Esophagus (tissue), 2 donors: Measurements from ENCODE around the gene MEGF11. TPM values are rescaled to one million over a fixed set of nuclear protein-coding genes. Genes with fewer than 3 reads are reported as not detected.

Experiments used
- H3K27ac ChIP-seq, 2 donors: one replicate each; pipeline ENCODE4 v1.5.1; 2013; ENCODE audit warnings: low read depth in 2 of 2, mild to moderate bottlenecking in 2 of 2, inconsistent platforms in 1 of 2, low read length in 1 of 2, moderate library complexity in 1 of 2
- H3K27me3 ChIP-seq, 2 donors: one replicate each; pipeline ENCODE4 v1.6.1; 2013; ENCODE audit warnings: low read length in 2 of 2, control low read depth in 1 of 2, mild to moderate bottlenecking in 1 of 2; ENCODE audit not compliant: insufficient read depth in 2 of 2, control insufficient read depth in 1 of 2
- H3K36me3 ChIP-seq, 2 donors: one replicate each; pipeline ENCODE4 v1.6.1; 2013; ENCODE audit warnings: low read length in 1 of 2; ENCODE audit not compliant: control insufficient read depth in 2 of 2, insufficient read depth in 2 of 2
- H3K4me1 ChIP-seq, 2 donors: one replicate each; pipeline ENCODE4 v1.6.1; 2013; ENCODE audit warnings: low read length in 1 of 2; ENCODE audit not compliant: control insufficient read depth in 2 of 2, insufficient read depth in 2 of 2
- H3K4me3 ChIP-seq, 2 donors: one replicate each; pipeline ENCODE4 v1.5.1; 2013; ENCODE audit warnings: low read length in 2 of 2, mild to moderate bottlenecking in 2 of 2, low read depth in 1 of 2, moderate library complexity in 1 of 2
- H3K9me3 ChIP-seq, 2 donors: one replicate each; pipeline ENCODE4 v1.6.1; 2013; ENCODE audit warnings: mild to moderate bottlenecking in 2 of 2, low read depth in 1 of 2, low read length in 1 of 2, moderate library complexity in 1 of 2; ENCODE audit not compliant: control insufficient read depth in 2 of 2, insufficient read depth in 1 of 2
- WGBS, 2 donors: extraction: QIAGEN DNeasy Blood & Tissue Kit; methylation state at CpG; one replicate each; pipeline ENCODE4 v1.1.7; 2013; 5-methylcytosine and 5-hydroxymethylcytosine counted together
- polyA plus RNA-seq, 2 donors: library from polyadenylated mRNA; stranded (reverse); fragments of 200-250 nt; gene quantifications; one replicate each; pipeline ENCODE4 v1.2.3, GENCODE V29; 2013
- donor health status: healthy with polysubstance abuse.
- donor health status: Bipolar disorder and iron deficiency.

Gene MEGF11
- polyA plus RNA-seq, 2 donors = not detected

- H3K4me3 ChIP-seq = no peak overlapping the region
- no peak overlapping the region for H3K27ac ChIP-seq
- peaks cover 0 to 2% of the 10 kb centered on the region in 2 donors for H3K9me3 ChIP-seq
- no peaks in the 10 kb centered on the region for H3K4me1 ChIP-seq
- H3K36me3 ChIP-seq = no peaks in the 10 kb centered on the region
- WGBS, 2 donors = 84 to 92% methylated on average over 6 of the region's 6 CpGs
- no peaks in the 10 kb centered on the region for H3K27me3 ChIP-seq
Observed at GRCh38 chr15:66041276-66041675, 212.3 kb downstream of the MEGF11 start.

- WGBS, 2 donors = 79 to 81% methylated on average over 10 of the region's 10 CpGs
- no peaks in the 10 kb centered on the region for H3K36me3 ChIP-seq
- no peak overlapping the region for H3K27ac ChIP-seq
- no peak overlapping the region for H3K4me3 ChIP-seq
- H3K9me3 ChIP-seq = no peaks in the 10 kb centered on the region
- no peaks in the 10 kb centered on the region for H3K27me3 ChIP-seq
- no peaks in the 10 kb centered on the region for H3K4me1 ChIP-seq
Observed at GRCh38 chr15:66040211-66040892, 213.2 kb downstream of the MEGF11 start.

GRCh38 chr15:66039117-66039871 is 214.3 kb downstream of the MEGF11 start:
- no peaks in the 10 kb centered on the region for H3K4me1 ChIP-seq
- H3K27me3 ChIP-seq = no peaks in the 10 kb centered on the region
- no peaks in the 10 kb centered on the region for H3K36me3 ChIP-seq
- H3K27ac ChIP-seq = no peak overlapping the region
- WGBS, 2 donors = 49 to 55% methylated on average over 22 to 23 of the region's 29 CpGs
- H3K9me3 ChIP-seq = no peaks in the 10 kb centered on the region
- H3K4me3 ChIP-seq = no peak overlapping the region

- no peaks in the 10 kb centered on the region for H3K36me3 ChIP-seq
- no peaks in the 10 kb centered on the region for H3K4me1 ChIP-seq
- 65% methylated on average over 8 of the region's 8 CpGs for WGBS, 2 donors
- H3K27ac ChIP-seq = no peak overlapping the region
- no peaks in the 10 kb centered on the region for H3K9me3 ChIP-seq
- H3K4me3 ChIP-seq = no peak overlapping the region
- no peaks in the 10 kb centered on the region for H3K27me3 ChIP-seq
Observed at GRCh38 chr15:66038387-66039116, 215.0 kb downstream of the MEGF11 start.

- H3K4me1 ChIP-seq = no peaks in the 10 kb centered on the region
- peaks cover 0 to 3% of the 10 kb centered on the region in 2 donors for H3K9me3 ChIP-seq
- H3K27me3 ChIP-seq = no peaks in the 10 kb centered on the region
- no peak overlapping the region for H3K27ac ChIP-seq
- WGBS, 2 donors = 70 to 72% methylated on average over 5 of the region's 5 CpGs
- H3K4me3 ChIP-seq = no peak overlapping the region
- H3K36me3 ChIP-seq = no peaks in the 10 kb centered on the region
Observed at GRCh38 chr15:66036859-66037258, 216.7 kb downstream of the MEGF11 start.

- Histone ChIP-seq H3K36me3 (no peaks in the 10 kb centered on the region), H3K4me1 (no peaks in the 10 kb centered on the region), H3K9me3 (peaks cover 0 to 3% of the 10 kb centered on the region in 2 donors), H3K27me3 (no peaks in the 10 kb centered on the region), H3K4me3 (no peak overlapping the region), H3K27ac (no peak overlapping the region)
- WGBS, 2 donors = 65 to 73% methylated on average over 5 of the region's 5 CpGs
Observed at GRCh38 chr15:66035901-66036300, 217.6 kb downstream of the MEGF11 start.

- no peaks in the 10 kb centered on the region for H3K27me3 ChIP-seq
Observed at GRCh38 chr15:66033143-66033542, 220.4 kb downstream of the MEGF11 start.

GRCh38 chr15:66032006-66032405 is 221.5 kb downstream of the MEGF11 start:
- Histone ChIP-seq H3K4me1 (no peaks in the 10 kb centered on the region), H3K9me3 (peaks cover 0 to 3% of the 10 kb centered on the region in 2 donors), H3K36me3 (no peaks in the 10 kb centered on the region), H3K4me3 (no peak overlapping the region), H3K27ac (no peak overlapping the region), H3K27me3 (no peaks in the 10 kb centered on the region)
- WGBS, 2 donors = 75 to 84% methylated on average over 1 of the region's 1 CpG

More at GRCh38 chr15:66033143-66033542, 220.4 kb downstream of the MEGF11 start:
- no peak overlapping the region for H3K4me3 ChIP-seq
- H3K4me1 ChIP-seq = no peaks in the 10 kb centered on the region
- no peak overlapping the region for H3K27ac ChIP-seq
- H3K36me3 ChIP-seq = no peaks in the 10 kb centered on the region
- peaks cover 0 to 3% of the 10 kb centered on the region in 2 donors for H3K9me3 ChIP-seq
- WGBS, 2 donors = 85% methylated on average over 2 of the region's 2 CpGs

- Histone ChIP-seq H3K4me3 (no peak overlapping the region), H3K4me1 (no peaks in the 10 kb centered on the region), H3K27me3 (no peaks in the 10 kb centered on the region), H3K9me3 (peaks cover 0 to 3% of the 10 kb centered on the region in 2 donors), H3K36me3 (no peaks in the 10 kb centered on the region), H3K27ac (no peak overlapping the region)
- 72 to 77% methylated on average over 4 of the region's 4 CpGs for WGBS, 2 donors
Observed at GRCh38 chr15:66030650-66031049, 222.9 kb downstream of the MEGF11 start.
